Measurements from ENCODE around the gene KDSR.

KDSR gene

GRCh38 chr18:63367053-63367953, at the start of gene KDSR:
Gene KDSR (minus strand): TSS chr18:63367206. CDS start chr18:63367118, 88 bp downstream.
- peak; percentile 61 to 63 for DNase-seq (ENCODE audit: extremely low read depth in 1 of 2, low read depth in 1 of 2)

- no peak for DNase-seq (ENCODE audit: extremely low read depth in 1 of 2, low read depth in 1 of 2)
Measured at GRCh38 chr18:63412953-63413352, 45.9 kb upstream of the KDSR start.

- no peak for DNase-seq (ENCODE audit: extremely low read depth in 1 of 2, low read depth in 1 of 2)
Measured at GRCh38 chr18:63410792-63411191, 43.8 kb upstream of the KDSR start.

GRCh38 chr18:63409301-63409700, 42.3 kb upstream of the KDSR start:
- DNase-seq (ENCODE audit: extremely low read depth in 1 of 2, low read depth in 1 of 2) = no peak

GRCh38 chr18:63407734-63408133, 40.7 kb upstream of the KDSR start:
- DNase-seq (ENCODE audit: extremely low read depth in 1 of 2, low read depth in 1 of 2) = no peak

- no peak for DNase-seq (ENCODE audit: extremely low read depth in 1 of 2, low read depth in 1 of 2)
Measured at GRCh38 chr18:63405986-63406385, 39.0 kb upstream of the KDSR start.

GRCh38 chr18:63402246-63403162, 35.5 kb upstream of the KDSR start:
- DNase-seq (ENCODE audit: extremely low read depth in 1 of 2, low read depth in 1 of 2) = no peak

GRCh38 chr18:63399300-63399699, 32.3 kb upstream of the KDSR start:
- no peak for DNase-seq (ENCODE audit: extremely low read depth in 1 of 2, low read depth in 1 of 2)

GRCh38 chr18:63397349-63397748, 30.3 kb upstream of the KDSR start:
- DNase-seq (ENCODE audit: extremely low read depth in 1 of 2, low read depth in 1 of 2) = no peak

GRCh38 chr18:63395503-63395902, 28.5 kb upstream of the KDSR start:
- no peak for DNase-seq (ENCODE audit: extremely low read depth in 1 of 2, low read depth in 1 of 2)

GRCh38 chr18:63394954-63395353, 27.9 kb upstream of the KDSR start:
- DNase-seq (ENCODE audit: extremely low read depth in 1 of 2, low read depth in 1 of 2) = no peak

GRCh38 chr18:63387861-63388260, 20.9 kb upstream of the KDSR start:
- no peak for DNase-seq (ENCODE audit: extremely low read depth in 1 of 2, low read depth in 1 of 2)

- DNase-seq (ENCODE audit: extremely low read depth in 1 of 2, low read depth in 1 of 2) = no peak
Measured at GRCh38 chr18:63382843-63383242, 15.8 kb upstream of the KDSR start.

- DNase-seq (ENCODE audit: extremely low read depth in 1 of 2, low read depth in 1 of 2) = no peak
Measured at GRCh38 chr18:63379639-63379962, 12.6 kb upstream of the KDSR start.

- DNase-seq (ENCODE audit: extremely low read depth in 1 of 2, low read depth in 1 of 2) = no peak
Measured at GRCh38 chr18:63378919-63379638, 12.1 kb upstream of the KDSR start.

- no peak for DNase-seq (ENCODE audit: extremely low read depth in 1 of 2, low read depth in 1 of 2)
Measured at GRCh38 chr18:63377275-63377980, 10.4 kb upstream of the KDSR start.

GRCh38 chr18:63376538-63376937, 9.5 kb upstream of the KDSR start:
- no peak for DNase-seq (ENCODE audit: extremely low read depth in 1 of 2, low read depth in 1 of 2)

- no peak for DNase-seq (ENCODE audit: extremely low read depth in 1 of 2, low read depth in 1 of 2)
Measured at GRCh38 chr18:63374540-63374939, 7.5 kb upstream of the KDSR start.

- DNase-seq (ENCODE audit: extremely low read depth in 1 of 2, low read depth in 1 of 2) = no peak
Measured at GRCh38 chr18:63373161-63373560, 6.2 kb upstream of the KDSR start.

- no peak for DNase-seq (ENCODE audit: extremely low read depth in 1 of 2, low read depth in 1 of 2)
Measured at GRCh38 chr18:63368611-63369010, 1.6 kb upstream of the KDSR start.
